ENCODE data around the gene LAMB4. TPM values are rescaled to one million over a fixed set of nuclear protein-coding genes. Genes with fewer than 3 reads are reported as not detected.
A peak's percentile ranks its signal among the peaks of the same experiment; 100 is the strongest.

LAMB4 gene
- total and polyA plus RNA-seq, 5 experiments from 2014 or later: 0.27 to 1.4 TPM; not detected in 3

- POLR2A ChIA-PET: no interaction called here
- Mint-ChIP-seq H3K9me3 (no peaks in the 10 kb centered on the region), H3K4me3 (no peak overlapping the region), H3K27me3 (peaks cover 0 to 10% (median 2%) of the 10 kb centered on the region in 5 donors), H3K36me3 (no peaks in the 10 kb centered on the region), H3K4me1 (no peaks in the 10 kb centered on the region), H3K27ac (no peak overlapping the region)
- ATAC-seq (no peak), DNase-seq (no peak)
Observed at GRCh38 chr7:107978815-107979408, 151.2 kb downstream of the LAMB4 start.

- no peaks in the 10 kb centered on the region for H3K4me1 Mint-ChIP-seq
- no peak for DNase-seq
- no peak overlapping the region for H3K27ac Mint-ChIP-seq
- peaks cover 0 to 10% (median 2%) of the 10 kb centered on the region in 5 donors for H3K27me3 Mint-ChIP-seq
- no peak overlapping the region for H3K4me3 Mint-ChIP-seq
- no peak for ATAC-seq
- no peaks in the 10 kb centered on the region for H3K9me3 Mint-ChIP-seq
- no peaks in the 10 kb centered on the region for H3K36me3 Mint-ChIP-seq
- POLR2A ChIA-PET: no interaction called here
Observed at GRCh38 chr7:107977048-107977447, 153.1 kb downstream of the LAMB4 start.

- no peak overlapping the region for H3K4me3 Mint-ChIP-seq
- POLR2A ChIA-PET: no interaction called here
- peaks cover 0 to 10% (median 2%) of the 10 kb centered on the region in 5 donors for H3K27me3 Mint-ChIP-seq
Observed at GRCh38 chr7:107976620-107977019, 153.5 kb downstream of the LAMB4 start.

GRCh38 chr7:107975394-107976013 lies 154.7 kb downstream of the LAMB4 start:
- POLR2A ChIA-PET: no interaction called here
- ATAC-seq (no peak), DNase-seq (no peak)
- peaks cover 0 to 10% (median 2%) of the 10 kb centered on the region in 5 donors for H3K27me3 Mint-ChIP-seq
- no peaks in the 10 kb centered on the region for H3K9me3 Mint-ChIP-seq
- peak overlapping the region in 1 of 10 donors; percentile 12 for H3K27ac Mint-ChIP-seq
- no peak overlapping the region for H3K4me3 Mint-ChIP-seq
- no peaks in the 10 kb centered on the region for H3K36me3 Mint-ChIP-seq
- H3K4me1 Mint-ChIP-seq: no peaks in the 10 kb centered on the region

More at GRCh38 chr7:107976620-107977019, 153.5 kb downstream of the LAMB4 start:
- DNase-seq (no peak), ATAC-seq (no peak)
- Mint-ChIP-seq H3K36me3 (no peaks in the 10 kb centered on the region), H3K9me3 (no peaks in the 10 kb centered on the region), H3K27ac (no peak overlapping the region), H3K4me1 (no peaks in the 10 kb centered on the region)

GRCh38 chr7:107973861-107974260 lies 156.3 kb downstream of the LAMB4 start:
- no peak for ATAC-seq
- Mint-ChIP-seq H3K9me3 (no peaks in the 10 kb centered on the region), H3K4me1 (no peaks in the 10 kb centered on the region), H3K27me3 (peaks cover 0 to 10% (median 3%) of the 10 kb centered on the region in 5 donors), H3K27ac (no peak overlapping the region), H3K4me3 (no peak overlapping the region), H3K36me3 (no peaks in the 10 kb centered on the region)
- POLR2A ChIA-PET: no interaction called here
- no peak for DNase-seq

Other genes starting within 250 kb of the LAMB4 start
- gene DLD, start 239.2 kb downstream of the LAMB4 start, total RNA-seq: 10 to 100 TPM; 50.3 to 56.0 TPM
- 10 to 100 TPM; 70.1 to 72.1 (median 71.4) TPM for gene DLD, start 239.2 kb downstream of the LAMB4 start, polyA plus RNA-seq
- 1 to 10 TPM in 1 of 2 experiments, under 1 TPM in 1; 0.13 to 1.5 TPM for gene LAMB1, start 127.2 kb downstream of the LAMB4 start, total RNA-seq
- gene LAMB1, start 127.2 kb downstream of the LAMB4 start, polyA plus RNA-seq: under 1 TPM in 2 of 3 donors, not detected in 1; 0.37 to 0.77 TPM

All from naive thymus-derived CD8-positive, alpha-beta T cell (primary cell).